Heart right ventricle (tissue), 16 donors: ENCODE measurements around the gene KIAA0825. TPM values are rescaled to one million over a fixed set of nuclear protein-coding genes. Genes with fewer than 3 reads are reported as not detected.

Experiments
- ATAC-seq, 8 donors: fragments of 200-7000 bp; cut with Tn5 transposase; one replicate each; pipeline ENCODE4 v1.9.1; 2020; ENCODE audit warnings: mild to moderate bottlenecking in 8 of 8, moderate library complexity in 8 of 8, moderate number of reproducible peaks in 1 of 8
- DNase-seq, 2 donors: peaks; one replicate each; pipeline ENCODE4 v3.0.0-alpha.2; 2020
- H3K27ac ChIP-seq, 10 donors: fragments of 200-600 bp; sonication (generic) in 2 of 10; one replicate each; pipeline versions ENCODE4 v1.5.0 to v1.8.0; 2020 to 2022; ENCODE audit warnings: mild to moderate bottlenecking in 3 of 10
- H3K27me3 ChIP-seq, 7 donors: fragments of 200-600 bp; one replicate each; pipeline ENCODE4 v1.8.0; 2021 to 2022; ENCODE audit warnings: mild to moderate bottlenecking in 2 of 7
- H3K36me3 ChIP-seq, 9 donors: fragments of 200-600 bp; sonication (generic) in 1 of 9; one replicate each; pipeline versions ENCODE4 v1.5.0 to v1.8.0; 2020 to 2022; ENCODE audit warnings: mild to moderate bottlenecking in 2 of 9
- H3K4me1 ChIP-seq, 9 donors: fragments of 200-600 bp; sonication (generic) in 1 of 9; one replicate each; pipeline versions ENCODE4 v1.5.0 to v1.8.0; 2020 to 2022; ENCODE audit warnings: mild to moderate bottlenecking in 4 of 9
- H3K4me3 ChIP-seq, 10 donors: fragments of 200-600 bp; sonication (generic) in 2 of 10; one replicate each; pipeline versions ENCODE4 v1.5.0 to v1.8.0; 2020 to 2022; ENCODE audit warnings: mild to moderate bottlenecking in 7 of 10, moderate library complexity in 2 of 10
- H3K9me3 ChIP-seq, 11 donors: fragments of 200-600 bp in 10 of 11; sonication (generic) in 2 of 11; one replicate each; pipeline versions ENCODE4 v1.5.0 to v1.8.0; 2013 to 2022; ENCODE audit warnings: mild to moderate bottlenecking in 2 of 11, control low read depth in 1 of 11, moderate library complexity in 1 of 11
- WGBS, 2 donors: extraction: QIAGEN DNeasy Blood & Tissue Kit; methylation state at CpG; one replicate each; pipeline ENCODE4 v1.1.7; 2013; ENCODE audit warnings: inconsistent platforms in 1 of 2; 5-methylcytosine and 5-hydroxymethylcytosine counted together
- intact Hi-C, 10 donors: fragments of 100-400 bp; cut with DNase I; formaldehyde crosslinking; loops; one replicate each; pipeline versions ENCODE4 v1.11.1 to v1.14.2; 2022
- polyA plus RNA-seq, 2 donors: library from polyadenylated mRNA; stranded (reverse); fragments of 200-250 nt; gene quantifications; one replicate each; pipeline ENCODE4 v1.2.3, GENCODE V29; 2013
- total RNA-seq, 10 donors: library from RNA; stranded (reverse); fragmentation: NEBNext Ultra II Directional in 3 of 10; extraction: Animal tissue kit (Norgen Biotek cat#: 25700) in 3 of 10; gene quantifications; one replicate each; pipeline versions ENCODE4 v1.2.1 to v1.2.4, GENCODE V29; 2021 to 2023
- TF ChIP-seq, protein P1 (sequence below), 9 donors: fragments of 200-600 bp; sonication (generic) in 2 of 9; IDR thresholded peaks; one replicate each; pipeline versions ENCODE4 v1.5.0 to v1.8.0; 2021 to 2022; ENCODE audit warnings: antibody characterized with exemption in 9 of 9, mild to moderate bottlenecking in 5 of 9, moderate library complexity in 1 of 9
- donor health status: Arrhythmogenic right ventricular cardiomyopathy.
- donor health status: ischemic (EF 13 %, LVEDD 7.1; RV severe dilation, severe dysfunction).
- donor health status: healthy with polysubstance abuse.
- donor health status: DM: no; HTN: yes; CAD: no.
- donor health status: DM: no; HTN: no; CAD: no.
- donor health status: ischemic (EF 25% LVEDD 6.9; RV normal size, moderate dysfunction).
- donor health status: ischemic (EF 25% LVEDD 5.7; RV mildly dilated, moderate dysfunction).
- donor health status: healthy.
- donor health status: DM: yes; HTN: yes; CAD: no.
- donor health status: Ischemic cardiomyopathy.
- donor health status: ischemic (EF 35%, LVEDD 5.7; RV mildly dilated, moderate dysfunction).
- donor health status: nonischemic (EF 11% LVEDD 7.7; RV severe dilation, severe dysfunction).
- donor health status: DM: yes; HTN: yes; CAD: no.
- donor health status: PGD.
- donor health status: ischemic (EF 29% LVEDD 5.4; RV normal size, mild dysfunction).
- donor health status: nonischemic (EF 23%, LVEDD 6.1; RV moderate dilation, normal function).

KIAA0825 gene
- total and polyA plus RNA-seq, 12 donors = 0.36 to 3.5 (median 2.4) TPM

DNA sequence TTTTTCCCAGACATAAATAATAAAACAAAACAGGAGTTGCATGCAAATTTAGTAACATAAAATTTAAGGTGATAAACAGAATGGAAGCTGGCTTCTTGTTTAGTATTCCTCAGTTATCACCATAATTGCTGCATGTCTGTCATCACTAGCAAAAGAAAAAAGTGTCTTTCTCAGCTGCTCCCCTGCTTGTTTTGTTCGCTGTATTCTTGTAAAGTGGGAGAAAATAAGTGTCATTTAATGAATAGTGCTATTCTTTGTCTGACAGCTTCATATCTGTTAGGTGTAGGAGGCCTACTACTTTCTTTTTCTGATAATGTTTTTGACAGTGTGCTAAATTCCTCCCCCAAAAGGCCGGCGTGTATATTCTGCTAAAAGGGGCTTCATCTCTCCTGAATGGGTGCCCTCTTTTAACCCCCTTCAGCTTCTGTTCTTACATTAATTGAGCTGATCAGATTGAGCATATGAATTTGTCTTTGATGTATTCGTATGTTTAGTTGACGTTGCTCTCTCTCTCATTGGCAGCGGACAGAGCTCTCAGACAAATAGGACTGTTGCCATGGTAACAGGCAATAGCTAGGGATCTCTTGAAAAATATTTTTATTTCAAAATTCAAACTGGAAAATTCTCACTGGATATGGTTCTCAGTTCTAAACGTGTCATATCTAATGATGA, 303.8 kb downstream of the KIAA0825 start:
- Histone ChIP-seq H3K4me1 (peaks cover 0 to 7% (median 0%) of the 10 kb centered on the region in 9 donors), H3K27ac (no peak overlapping the region), H3K4me3 (no peak overlapping the region), H3K36me3 (no peaks in the 10 kb centered on the region), H3K9me3 (no peaks in the 10 kb centered on the region), H3K27me3 (no peaks in the 10 kb centered on the region)
- intact Hi-C loops = no loop called here
- DNase-seq = no peak
- TF ChIP-seq, protein P1, sequence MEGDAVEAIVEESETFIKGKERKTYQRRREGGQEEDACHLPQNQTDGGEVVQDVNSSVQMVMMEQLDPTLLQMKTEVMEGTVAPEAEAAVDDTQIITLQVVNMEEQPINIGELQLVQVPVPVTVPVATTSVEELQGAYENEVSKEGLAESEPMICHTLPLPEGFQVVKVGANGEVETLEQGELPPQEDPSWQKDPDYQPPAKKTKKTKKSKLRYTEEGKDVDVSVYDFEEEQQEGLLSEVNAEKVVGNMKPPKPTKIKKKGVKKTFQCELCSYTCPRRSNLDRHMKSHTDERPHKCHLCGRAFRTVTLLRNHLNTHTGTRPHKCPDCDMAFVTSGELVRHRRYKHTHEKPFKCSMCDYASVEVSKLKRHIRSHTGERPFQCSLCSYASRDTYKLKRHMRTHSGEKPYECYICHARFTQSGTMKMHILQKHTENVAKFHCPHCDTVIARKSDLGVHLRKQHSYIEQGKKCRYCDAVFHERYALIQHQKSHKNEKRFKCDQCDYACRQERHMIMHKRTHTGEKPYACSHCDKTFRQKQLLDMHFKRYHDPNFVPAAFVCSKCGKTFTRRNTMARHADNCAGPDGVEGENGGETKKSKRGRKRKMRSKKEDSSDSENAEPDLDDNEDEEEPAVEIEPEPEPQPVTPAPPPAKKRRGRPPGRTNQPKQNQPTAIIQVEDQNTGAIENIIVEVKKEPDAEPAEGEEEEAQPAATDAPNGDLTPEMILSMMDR (IDR thresholded peaks at IDR 0.05) = no peak
- ATAC-seq = no peak
- WGBS, 2 donors = 63 to 70% methylated on average over 7 of the region's 7 CpGs

DNA sequence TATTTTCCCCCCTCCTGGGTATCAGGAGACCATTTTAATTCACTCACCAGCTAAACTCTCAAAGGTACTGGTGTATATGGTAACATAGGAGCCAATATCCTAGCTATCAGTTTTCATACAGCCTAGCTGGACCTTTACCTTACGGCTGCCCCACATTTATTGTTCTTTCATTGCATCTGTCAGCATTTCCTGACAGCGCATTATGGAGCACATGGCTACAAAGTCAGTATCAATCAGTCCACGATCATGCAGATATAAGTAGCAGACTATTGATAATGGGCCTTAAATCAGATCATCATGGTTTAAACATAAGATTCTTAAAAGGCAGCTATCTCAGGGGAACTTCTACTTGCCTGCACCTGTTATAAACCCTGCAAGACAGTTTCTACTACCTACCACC, 304.7 kb downstream of the KIAA0825 start:
- no peak overlapping the region for H3K4me3 ChIP-seq
- no peaks in the 10 kb centered on the region for H3K27me3 ChIP-seq
- ATAC-seq (no peak), DNase-seq (no peak)
- peaks cover 0 to 7% (median 0%) of the 10 kb centered on the region in 9 donors for H3K4me1 ChIP-seq
- no peaks in the 10 kb centered on the region for H3K36me3 ChIP-seq
- no peak overlapping the region for H3K27ac ChIP-seq
- TF ChIP-seq, protein P1 (IDR thresholded peaks at IDR 0.05) = no peak
- no peaks in the 10 kb centered on the region for H3K9me3 ChIP-seq
- 93 to 97% methylated on average over 3 of the region's 3 CpGs for WGBS, 2 donors
- intact Hi-C loops = no loop called here

DNA sequence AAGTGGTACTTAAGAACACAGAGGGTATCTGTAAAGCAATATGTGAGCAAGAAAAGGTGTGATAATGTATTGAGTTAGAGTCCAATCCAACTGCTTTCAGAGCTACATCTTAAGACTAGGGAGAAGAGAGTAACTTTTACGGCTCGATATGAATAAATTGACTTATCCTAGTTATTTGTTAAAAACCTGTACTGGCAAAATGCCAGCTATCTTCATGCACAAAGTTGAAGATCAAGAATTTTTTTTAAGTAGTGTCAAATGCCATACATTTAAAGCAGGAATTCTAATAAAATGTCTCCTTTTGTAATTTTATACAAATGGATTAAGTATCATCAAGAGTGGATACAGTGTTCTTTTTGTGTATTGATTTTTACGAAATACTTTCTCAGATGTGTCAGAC, 305.2 kb downstream of the KIAA0825 start:
- Histone ChIP-seq H3K4me1 (peaks cover 0 to 7% (median 0%) of the 10 kb centered on the region in 9 donors), H3K36me3 (no peaks in the 10 kb centered on the region), H3K27me3 (no peaks in the 10 kb centered on the region), H3K4me3 (no peak overlapping the region), H3K9me3 (no peaks in the 10 kb centered on the region), H3K27ac (no peak overlapping the region)
- DNase-seq (no peak), ATAC-seq (no peak)
- TF ChIP-seq, protein P1 (IDR thresholded peaks at IDR 0.05) = no peak
- 92 to 96% methylated on average over 3 of the region's 3 CpGs for WGBS, 2 donors
- intact Hi-C loops = no loop called here

DNA sequence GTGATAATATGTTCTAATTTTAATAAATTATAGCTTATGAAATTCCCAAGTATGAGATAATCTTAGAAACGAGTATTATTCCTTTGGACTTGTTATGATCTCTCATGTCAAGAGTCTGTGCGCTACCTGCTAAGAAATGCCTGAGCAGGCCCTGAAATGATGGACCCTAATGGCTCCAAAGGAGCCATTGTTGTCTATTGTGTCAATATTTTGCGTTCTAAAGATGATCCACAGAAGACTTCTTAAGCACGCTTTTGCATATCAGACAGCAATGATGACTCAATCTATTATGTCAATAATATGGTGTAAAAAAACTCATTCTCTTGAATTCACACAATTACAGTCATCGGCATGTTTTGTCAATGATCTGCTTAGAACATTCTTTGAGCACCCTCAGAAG, 306.1 kb downstream of the KIAA0825 start:
- 90 to 92% methylated on average over 5 of the region's 5 CpGs for WGBS, 2 donors
- TF ChIP-seq, protein P1 (IDR thresholded peaks at IDR 0.05) = no peak
- H3K36me3 ChIP-seq = no peaks in the 10 kb centered on the region
- H3K4me1 ChIP-seq = peaks cover 0 to 2% (median 0%) of the 10 kb centered on the region in 9 donors
- no peak overlapping the region for H3K4me3 ChIP-seq
- H3K27ac ChIP-seq = no peak overlapping the region
- no peaks in the 10 kb centered on the region for H3K27me3 ChIP-seq
- DNase-seq = no peak
- intact Hi-C loops = no loop called here
- H3K9me3 ChIP-seq = no peaks in the 10 kb centered on the region
- ATAC-seq = no peak
